ENCODE results near the gene CLDN18.
A peak's percentile ranks its signal among the peaks of the same experiment; 100 is the strongest.

CLDN18 gene

DNA sequence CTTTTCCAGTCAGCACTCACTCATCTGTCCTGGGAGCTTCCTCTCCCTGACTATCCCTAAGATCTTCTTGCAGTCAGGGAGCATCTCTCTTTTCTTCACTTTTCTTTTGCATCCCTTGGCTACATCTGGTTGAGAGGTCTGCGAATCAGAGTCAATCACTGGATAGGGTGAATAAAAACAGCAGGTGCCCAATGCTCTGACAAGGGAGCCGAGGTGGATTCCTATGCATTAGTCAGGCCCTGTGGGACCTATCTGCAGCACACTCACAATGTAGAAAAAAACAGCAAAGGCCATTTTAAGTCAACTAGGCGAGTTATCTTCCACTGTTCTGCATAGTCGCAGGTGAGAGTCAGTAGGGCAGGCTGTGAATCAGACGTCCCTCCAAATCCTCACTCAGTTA is 69.9 kb downstream of the CLDN18 start:
- no peak overlapping the region for H3K4me3 ChIP-seq (ENCODE audit: low read depth, low read length)
- TF ChIP-seq CTCF (IDR thresholded peaks at IDR 0.05; ENCODE audit: control insufficient read depth, extremely low read depth, insufficient read depth) = no peak
- no peak for DNase-seq (ENCODE audit: low read depth)

- no peak for DNase-seq (ENCODE audit: low read depth)
- H3K4me3 ChIP-seq (ENCODE audit: low read depth, low read length) = no peak overlapping the region
- TF ChIP-seq CTCF (IDR thresholded peaks at IDR 0.05; ENCODE audit: control insufficient read depth, extremely low read depth, insufficient read depth) = no peak
Measured at GRCh38 chr3:138081371-138082084, 71.6 kb downstream of the CLDN18 start.

DNA sequence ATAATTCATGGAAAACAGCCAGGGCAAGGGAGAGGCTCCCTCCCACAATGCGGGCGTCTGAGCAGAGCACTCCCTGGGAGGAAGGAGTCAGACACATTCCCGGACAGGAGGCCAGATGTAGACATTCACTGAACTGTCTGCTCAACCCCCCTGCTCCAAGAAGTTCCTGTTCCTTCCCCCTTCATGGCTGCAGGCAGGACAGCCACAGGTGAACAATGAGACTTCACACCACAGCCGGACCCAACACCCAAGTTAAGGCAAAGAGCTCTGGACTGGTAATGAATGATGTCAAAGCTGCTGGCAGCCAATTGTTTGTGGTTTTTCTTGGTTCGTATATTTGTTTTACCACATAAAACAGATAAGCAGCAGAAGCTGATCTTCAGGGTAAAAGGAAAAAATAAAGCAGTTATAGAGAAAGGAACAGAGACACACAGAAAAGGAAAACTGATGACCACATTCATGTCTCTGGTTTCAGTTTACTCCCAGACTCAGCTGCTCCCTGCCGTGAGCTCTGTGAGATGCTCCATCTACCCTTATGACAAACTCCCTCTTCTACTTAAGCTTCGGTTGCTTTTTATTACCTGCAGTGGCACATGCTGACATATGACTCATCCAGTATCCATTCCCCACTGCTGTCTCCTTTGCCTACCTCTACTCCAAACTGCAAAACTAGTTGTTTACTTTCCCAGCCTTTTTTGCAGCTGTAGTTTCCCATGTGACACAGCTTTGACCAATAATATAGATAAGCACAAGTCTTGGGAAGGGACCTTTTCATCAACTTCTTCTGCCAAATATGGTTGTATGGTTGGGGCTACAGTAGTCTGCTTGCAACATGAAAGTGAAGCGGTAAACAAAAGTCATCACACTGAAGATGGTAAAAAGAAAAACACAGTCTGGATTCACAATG is 72.4 kb downstream of the CLDN18 start:
- H3K4me3 ChIP-seq (ENCODE audit: low read depth, low read length) = no peak overlapping the region
- DNase-seq (ENCODE audit: low read depth) = peak; percentile 58
- TF ChIP-seq CTCF (IDR thresholded peaks at IDR 0.05; ENCODE audit: control insufficient read depth, extremely low read depth, insufficient read depth) = no peak

GRCh38 chr3:138082992-138083386 is 73.0 kb downstream of the CLDN18 start:
- TF ChIP-seq CTCF (IDR thresholded peaks at IDR 0.05; ENCODE audit: control insufficient read depth, extremely low read depth, insufficient read depth) = no peak
- H3K4me3 ChIP-seq (ENCODE audit: low read depth, low read length) = no peak overlapping the region
- DNase-seq (ENCODE audit: low read depth) = no peak

Data from LNCaP clone FGC (cell line).